HG02798 (cell line): ENCODE results near the gene TRPM2.

Experiments used
- ATAC-seq: cut with Tn5 transposase; IDR thresholded peaks from one replicate; pipeline ENCODE4 v1.9.1; 2021; ENCODE audit warnings: mild to moderate bottlenecking; ENCODE audit not compliant: unreplicated experiment, poor library complexity

TRPM2 gene

GRCh38 chr21:44438531-44439210 lies 85.2 kb downstream of the TRPM2 start:
- ATAC-seq: no peak

GRCh38 chr21:44439211-44439600 lies 85.8 kb downstream of the TRPM2 start:
- no peak for ATAC-seq

- ATAC-seq: no peak
These were observed 87.0 kb downstream of the TRPM2 start for GRCh38 chr21:44440241-44441040.

GRCh38 chr21:44441041-44441400 lies 87.6 kb downstream of the TRPM2 start:
- ATAC-seq: no peak

GRCh38 chr21:44441581-44442265 lies 88.3 kb downstream of the TRPM2 start:
- no peak for ATAC-seq

- no peak for ATAC-seq
These were observed 89.1 kb downstream of the TRPM2 start for GRCh38 chr21:44442266-44443125.

- ATAC-seq: no peak
These were observed 90.0 kb downstream of the TRPM2 start for GRCh38 chr21:44443291-44443890.

GRCh38 chr21:44443891-44444285 lies 90.5 kb downstream of the TRPM2 start:
- ATAC-seq: no peak

GRCh38 chr21:44444286-44444931 lies 91.0 kb downstream of the TRPM2 start:
- ATAC-seq: no peak

- ATAC-seq: no peak
These were observed 91.9 kb downstream of the TRPM2 start for GRCh38 chr21:44445145-44445812.

GRCh38 chr21:44448651-44449131 lies 95.3 kb downstream of the TRPM2 start:
- ATAC-seq: no peak

- ATAC-seq: no peak
These were observed 96.3 kb downstream of the TRPM2 start for GRCh38 chr21:44449473-44450363.

- ATAC-seq: no peak
These were observed 97.0 kb downstream of the TRPM2 start for GRCh38 chr21:44450402-44450801.

- ATAC-seq: no peak
These were observed 97.6 kb downstream of the TRPM2 start for GRCh38 chr21:44450999-44451398.

GRCh38 chr21:44453120-44453519 lies 99.7 kb downstream of the TRPM2 start:
- ATAC-seq: no peak

GRCh38 chr21:44454058-44454457 lies 100.6 kb downstream of the TRPM2 start:
- ATAC-seq: no peak

GRCh38 chr21:44454747-44455523 lies 101.5 kb downstream of the TRPM2 start, which contains the start of gene LRRC3:
Gene LRRC3 (plus strand): TSS chr21:44455510. CDS start chr21:44456645, 1,135 bp downstream.
- ATAC-seq: no peak
